Epithelial cell of proximal tubule (primary cell): ENCODE results near the gene DNPEP. TPM values are rescaled to one million over a fixed set of nuclear protein-coding genes. Genes with fewer than 3 reads are reported as not detected.
"Not testable (repeated sequence)": the region's sequence is repeated elsewhere in the genome, so short reads cannot be mapped to it uniquely, and the experiment has no call there.

ENCODE experiments used
- DNase-seq: peaks from one replicate; pipeline ENCODE4 v3.0.0-alpha.2; 2011; ENCODE audit warnings: low read depth
- H3K4me3 ChIP-seq: 2 replicates; pipeline ENCODE4 v1.5.1; 2011; ENCODE audit warnings: low read depth, mild to moderate bottlenecking, low read length
- CTCF ChIP-seq: conservative IDR thresholded peaks from 2 replicates; pipeline ENCODE4 v1.5.1; 2012; ENCODE audit warnings: low read depth, mild to moderate bottlenecking, low read length
- total RNA-seq: library from RNA; depleted of rRNA; stranded (reverse); fragments of >200 nt; gene quantifications from 2 replicates; pipeline ENCODE4 v1.2.3, GENCODE V29; 2015

Gene DNPEP
- total RNA-seq, 1 donor from 2014 or later = 40.0 TPM

DNA sequence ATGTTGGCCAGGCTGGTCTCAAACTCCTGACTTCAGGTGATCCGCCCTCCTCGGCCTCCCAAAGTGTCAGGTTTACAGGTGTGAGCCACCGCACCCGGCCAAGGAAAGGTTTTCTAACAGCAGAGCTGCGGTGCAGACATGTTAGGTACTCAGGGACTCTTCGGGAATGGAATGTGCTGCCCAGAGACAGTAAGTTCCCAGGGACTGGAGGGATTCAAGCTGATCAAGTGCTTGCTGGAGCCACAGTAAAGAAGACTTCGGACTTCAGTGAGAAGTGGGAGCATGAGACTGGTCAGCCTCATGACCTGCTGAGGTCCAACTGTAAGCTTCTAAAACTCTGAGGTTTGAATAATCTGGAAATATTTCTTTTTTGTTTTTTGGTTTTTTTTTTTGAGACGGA, 22.7 kb upstream of the DNPEP start:
- no peak overlapping the region for H3K4me3 ChIP-seq
- TF ChIP-seq CTCF = no peak
- DNase-seq = no peak

- H3K4me3 ChIP-seq = no peak overlapping the region
- TF ChIP-seq CTCF = no peak
- no peak for DNase-seq
Measured at GRCh38 chr2:219409619-219410018, 21.9 kb upstream of the DNPEP start.

DNA sequence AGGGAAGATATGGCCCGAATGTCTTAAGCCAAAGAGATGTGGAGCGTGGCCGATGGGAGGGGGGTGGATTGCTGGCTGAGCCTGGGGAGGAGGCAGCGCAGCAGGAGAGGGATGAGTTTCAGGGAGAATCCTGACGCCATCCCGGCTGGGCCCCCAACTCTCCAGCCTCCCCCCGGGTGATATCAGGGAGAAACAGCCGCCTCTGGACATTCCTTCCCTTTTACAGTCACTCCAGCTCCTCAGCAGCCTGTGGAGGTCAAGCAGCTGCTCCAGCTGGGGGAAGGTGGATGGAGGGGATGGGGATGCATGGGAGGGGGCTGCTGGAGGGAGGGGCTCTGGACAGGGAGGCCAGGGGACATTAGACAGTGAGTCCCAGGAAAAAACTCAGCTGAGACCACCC, 20.9 kb upstream of the DNPEP start:
- no peak overlapping the region for H3K4me3 ChIP-seq
- no peak for TF ChIP-seq CTCF
- no peak for DNase-seq

- DNase-seq = no peak
- TF ChIP-seq CTCF = no peak
- H3K4me3 ChIP-seq = no peak overlapping the region
Measured at GRCh38 chr2:219408204-219408603, 20.5 kb upstream of the DNPEP start.

GRCh38 chr2:219407343-219407742, 19.6 kb upstream of the DNPEP start:
- DNase-seq, H3K4me3 ChIP-seq: not testable (repeated sequence)

GRCh38 chr2:219406861-219407230, 19.1 kb upstream of the DNPEP start:
- no peak overlapping the region for H3K4me3 ChIP-seq
- no peak for DNase-seq
- TF ChIP-seq CTCF = no peak

GRCh38 chr2:219405958-219406860, 18.5 kb upstream of the DNPEP start:
- no peak for TF ChIP-seq CTCF
- no peak for DNase-seq
- no peak overlapping the region for H3K4me3 ChIP-seq
